HCT116 (cell line): ENCODE data around the gene NCOR1. TPM values are rescaled to one million over a fixed set of nuclear protein-coding genes. Genes with fewer than 3 reads are reported as not detected.

Source experiments
- ATAC-seq: fragments of 200-7000 bp; cut with Tn5 transposase; 2 replicates; pipeline ENCODE4 v1.9.1; 2020; ENCODE audit warnings: mild to moderate bottlenecking, moderate library complexity
- BruUV-seq: library from RNA; stranded (reverse); fragments of 400-500 nt; replicated peaks from 2 replicates; lab custom pipeline; 2021; lab: Mats Ljungman, UMichigan
- CTCF ChIA-PET: fragments of 300-600 bp; sonication (Branson Sonifier 250); formaldehyde crosslinking; loops from one replicate; lab custom pipeline; 2021; ENCODE audit warnings: antibody characterized with exemption; lab: Charles Lee
- POLR2A ChIA-PET: fragments of 300-600, 350-600 bp; sonication (Branson Sonifier 250); formaldehyde crosslinking; loops from one replicate; lab custom pipeline; 2021; ENCODE audit warnings: antibody characterized with exemption; lab: Charles Lee
- RAD21 ChIA-PET, 2 experiments: fragments of 300-600 bp; sonication (Branson Sonifier 250); formaldehyde crosslinking; loops; one replicate each; lab custom pipeline; 2023; ENCODE audit warnings: low total read pairs in 2 of 2; ENCODE audit not compliant: uncharacterized antibody in 2 of 2, unreplicated experiment in 2 of 2, low non-redundant PET in 1 of 2; lab: Charles Lee
- DNase-seq: peaks from one replicate; pipeline ENCODE4 v3.0.0-alpha.2; 2010; ENCODE audit warnings: low read depth, low spot score
- H2AFZ ChIP-seq: fragments of 200-600 bp; shearing (Covaris generic), sonication (generic); 2 replicates; pipeline ENCODE4 v1.6.1; 2017; ENCODE audit warnings: low read depth, mixed run types, mixed read lengths, antibody characterized with exemption, low read length; ENCODE audit not compliant: poor library complexity, severe bottlenecking
- H3K27ac ChIP-seq: 2 replicates; pipeline ENCODE4 v1.5.1; 2012; ENCODE audit warnings: low read depth, low read length
- H3K27me3 ChIP-seq: fragments of 200-600 bp; sonication (generic); 2 replicates; pipeline ENCODE4 v1.6.1; 2016; ENCODE audit warnings: mixed run types, low read length, mixed read lengths; ENCODE audit not compliant: insufficient read depth
- H3K36me3 ChIP-seq, 2 experiments: fragments of 200-500 bp in 1 of 2; fragments of 200-600 bp in 1 of 2; sonication (Bioruptor generic) in 1 of 2; sonication (generic) in 1 of 2; 2 replicates each; pipeline versions ENCODE4 v1.5.1 to v1.6.1; 2014 to 2016; ENCODE audit warnings: low read length in 2 of 2, inconsistent platforms in 1 of 2, mixed read lengths in 1 of 2, mixed run types in 1 of 2; ENCODE audit not compliant: insufficient read depth in 2 of 2, control insufficient read depth in 1 of 2
- H3K4me1 ChIP-seq, 2 experiments: fragments of 200-600 bp in 1 of 2; sonication (generic) in 1 of 2; 2 replicates each; pipeline versions ENCODE4 v1.5.1 to v1.6.1; 2012 to 2017; ENCODE audit warnings: low read length in 2 of 2, inconsistent platforms in 1 of 2, mild to moderate bottlenecking in 1 of 2, mixed read lengths in 1 of 2, mixed run types in 1 of 2, moderate library complexity in 1 of 2; ENCODE audit not compliant: insufficient read depth in 2 of 2, control insufficient read depth in 1 of 2
- H3K4me2 ChIP-seq: fragments of 200-600 bp; sonication (generic); 2 replicates; pipeline ENCODE4 v1.6.1; 2017; ENCODE audit warnings: mixed run types, low read length, mixed read lengths
- H3K4me3 ChIP-seq, 2 experiments: fragments of 200-600 bp in 1 of 2; sonication (generic) in 1 of 2; replicated peaks in 1 of 2; 2 replicates each; pipeline ENCODE4 v1.5.1; 2011 to 2016; ENCODE audit warnings: low read length in 2 of 2, control low read depth in 1 of 2, low read depth in 1 of 2, mild to moderate bottlenecking in 1 of 2, mixed read lengths in 1 of 2, mixed run types in 1 of 2
- H3K79me2 ChIP-seq: fragments of 200-600 bp; sonication (generic); 2 replicates; pipeline ENCODE4 v1.6.1; 2017; ENCODE audit warnings: mild to moderate bottlenecking, mixed run types, low read length, moderate library complexity, mixed read lengths; ENCODE audit not compliant: insufficient read depth
- H3K9ac ChIP-seq: fragments of 200-600 bp; sonication (generic); 2 replicates; pipeline ENCODE4 v1.6.1; 2016; ENCODE audit warnings: low read length, mixed read lengths
- H3K9me2 ChIP-seq: fragments of 200-600 bp; sonication (generic), shearing (Covaris generic); 2 replicates; pipeline ENCODE4 v1.6.1; 2017; ENCODE audit warnings: mixed run types, mild to moderate bottlenecking, moderate library complexity; ENCODE audit not compliant: insufficient read depth
- H3K9me3 ChIP-seq, 2 experiments: fragments of 200-500 bp in 1 of 2; fragments of 200-600 bp in 1 of 2; sonication (Bioruptor generic) in 1 of 2; sonication (generic) in 1 of 2; 2 replicates each; pipeline ENCODE4 v1.6.1; 2014 to 2017; ENCODE audit warnings: low read length in 2 of 2, mixed read lengths in 2 of 2, inconsistent platforms in 1 of 2, low read depth in 1 of 2, mild to moderate bottlenecking in 1 of 2, mixed run types in 1 of 2, moderate library complexity in 1 of 2; ENCODE audit not compliant: control insufficient read depth in 1 of 2, insufficient read depth in 1 of 2
- H4K20me1 ChIP-seq: fragments of 200-600 bp; sonication (generic), shearing (Covaris generic); 2 replicates; pipeline ENCODE4 v1.6.1; 2017; ENCODE audit warnings: mixed run types, mild to moderate bottlenecking, moderate library complexity; ENCODE audit not compliant: insufficient read depth
- EGR1 ChIP-seq: IDR thresholded peaks from 2 replicates; pipeline ENCODE4 v1.6.1; 2012; ENCODE audit warnings: low read depth
- JUND ChIP-seq: IDR thresholded peaks from 2 replicates; pipeline ENCODE4 v1.6.1; 2012
- RAD21 ChIP-seq: IDR thresholded peaks from 2 replicates; pipeline ENCODE4 v1.6.1; 2012; ENCODE audit warnings: low read depth, mild to moderate bottlenecking
- REST ChIP-seq: IDR thresholded peaks from 2 replicates; pipeline ENCODE4 v1.6.1; 2012; ENCODE audit warnings: low read depth
- ZBTB33 ChIP-seq: IDR thresholded peaks from 2 replicates; pipeline ENCODE4 v1.6.1; 2011; ENCODE audit warnings: mild to moderate bottlenecking, low read length, moderate library complexity; ENCODE audit not compliant: insufficient replicate concordance; ENCODE audit errors: extremely low read depth
- intact Hi-C: fragments of 100-400 bp; cut with micrococcal nuclease; formaldehyde crosslinking; loops from 2 replicates; pipeline ENCODE4 v1.10.0; 2022
- total RNA-seq: library from RNA; stranded (reverse); gene quantifications from one replicate; pipeline ENCODE4 v1.2.1, GENCODE V29; 2021; ENCODE audit not compliant: unreplicated experiment
- TF ChIP-seq, protein P1 (sequence below), 3 experiments: fragments of 200-600 bp in 1 of 3; sonication (generic) in 1 of 3; IDR thresholded peaks in 2 of 3; conservative IDR thresholded peaks in 1 of 3; 2 replicates each; pipeline ENCODE4 v1.5.1; 2012 to 2017; ENCODE audit warnings: low read depth in 2 of 3, low read length in 2 of 3, antibody characterized with exemption in 1 of 3, borderline replicate concordance in 1 of 3, control low read depth in 1 of 3, mild to moderate bottlenecking in 1 of 3, mixed read lengths in 1 of 3, mixed run types in 1 of 3, moderate library complexity in 1 of 3; ENCODE audit not compliant: insufficient read depth in 1 of 3
- TF ChIP-seq, protein P2 (sequence below): IDR thresholded peaks from 2 replicates; pipeline ENCODE4 v1.6.1; 2012
- TF ChIP-seq, protein P3 (sequence below): IDR thresholded peaks from 2 replicates; pipeline ENCODE4 v1.6.1; 2012

The NCOR1 gene
- total RNA-seq, 1 experiment from 2014 or later, result 43.7 TPM

- no peak overlapping the region for H3K4me3 ChIP-seq
- intact Hi-C loops, result no loop called here
- RAD21 ChIA-PET, result no interaction called here
- H3K36me3 ChIP-seq, result no peaks in the 10 kb centered on the region
- no peak overlapping the region for H3K27ac ChIP-seq
- POLR2A ChIA-PET, result no interaction called here
- ATAC-seq, result no peak
- TF ChIP-seq JUND (no peak), RAD21 (no peak), EGR1 (no peak), ZBTB33 (no peak), REST (no peak)
- TF ChIP-seq, protein P1, sequence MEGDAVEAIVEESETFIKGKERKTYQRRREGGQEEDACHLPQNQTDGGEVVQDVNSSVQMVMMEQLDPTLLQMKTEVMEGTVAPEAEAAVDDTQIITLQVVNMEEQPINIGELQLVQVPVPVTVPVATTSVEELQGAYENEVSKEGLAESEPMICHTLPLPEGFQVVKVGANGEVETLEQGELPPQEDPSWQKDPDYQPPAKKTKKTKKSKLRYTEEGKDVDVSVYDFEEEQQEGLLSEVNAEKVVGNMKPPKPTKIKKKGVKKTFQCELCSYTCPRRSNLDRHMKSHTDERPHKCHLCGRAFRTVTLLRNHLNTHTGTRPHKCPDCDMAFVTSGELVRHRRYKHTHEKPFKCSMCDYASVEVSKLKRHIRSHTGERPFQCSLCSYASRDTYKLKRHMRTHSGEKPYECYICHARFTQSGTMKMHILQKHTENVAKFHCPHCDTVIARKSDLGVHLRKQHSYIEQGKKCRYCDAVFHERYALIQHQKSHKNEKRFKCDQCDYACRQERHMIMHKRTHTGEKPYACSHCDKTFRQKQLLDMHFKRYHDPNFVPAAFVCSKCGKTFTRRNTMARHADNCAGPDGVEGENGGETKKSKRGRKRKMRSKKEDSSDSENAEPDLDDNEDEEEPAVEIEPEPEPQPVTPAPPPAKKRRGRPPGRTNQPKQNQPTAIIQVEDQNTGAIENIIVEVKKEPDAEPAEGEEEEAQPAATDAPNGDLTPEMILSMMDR (IDR thresholded peaks at IDR 0.05 in 2 of 3, conservative IDR thresholded peaks at IDR 0.05 in 1 of 3; ENCODE audit: borderline replicate concordance in 1 of 3, insufficient read depth in 1 of 3, low read depth in 2 of 3, low read length in 2 of 3), result no peak
- TF ChIP-seq, protein P2, sequence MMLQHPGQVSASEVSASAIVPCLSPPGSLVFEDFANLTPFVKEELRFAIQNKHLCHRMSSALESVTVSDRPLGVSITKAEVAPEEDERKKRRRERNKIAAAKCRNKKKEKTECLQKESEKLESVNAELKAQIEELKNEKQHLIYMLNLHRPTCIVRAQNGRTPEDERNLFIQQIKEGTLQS, result no peak
- TF ChIP-seq, protein P3, sequence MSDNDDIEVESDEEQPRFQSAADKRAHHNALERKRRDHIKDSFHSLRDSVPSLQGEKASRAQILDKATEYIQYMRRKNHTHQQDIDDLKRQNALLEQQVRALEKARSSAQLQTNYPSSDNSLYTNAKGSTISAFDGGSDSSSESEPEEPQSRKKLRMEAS, result no peak
- peak overlapping the region; percentile 35 for H3K4me2 ChIP-seq
- H3K9me3 ChIP-seq, result no peaks in the 10 kb centered on the region
- no peak overlapping the region for H3K9ac ChIP-seq
- H3K4me1 ChIP-seq, result peaks cover 0 to 14% of the 10 kb centered on the region in 2 experiments; a peak in 2 of 4 replicates
- H4K20me1 ChIP-seq, result no peaks in the 10 kb centered on the region
- no TSS peak for BruUV-seq
- DNase-seq, result no peak
- H2AFZ ChIP-seq, result no peak overlapping the region
- no peaks in the 10 kb centered on the region for H3K27me3 ChIP-seq
- no peaks in the 10 kb centered on the region for H3K9me2 ChIP-seq
- H3K79me2 ChIP-seq, result peaks cover 13% of the 10 kb centered on the region
- CTCF ChIA-PET, result no interaction called here
Observed at GRCh38 chr17:16243385-16243784, 28.1 kb upstream of the NCOR1 start.
